CD4-positive, alpha-beta memory T cell (primary cell): ENCODE measurements around the gene PCDHA7. TPM values are rescaled to one million over a fixed set of nuclear protein-coding genes. Genes with fewer than 3 reads are reported as not detected.

ENCODE experiments used
- CTCF ChIA-PET: fragments of 350-600 bp; sonication (Branson Sonifier 250); formaldehyde crosslinking; loops from one replicate; lab custom pipeline; 2021; ENCODE audit warnings: inconsistent platforms; ENCODE audit not compliant: partially characterized antibody; lab: Charles Lee
- POLR2A ChIA-PET: fragments of 350-600 bp; sonication (Branson Sonifier 250); formaldehyde crosslinking; loops from one replicate; lab custom pipeline; 2021; ENCODE audit not compliant: partially characterized antibody; lab: Charles Lee
- DNase-seq, 5 donors: peaks; one replicate each; pipeline versions ENCODE4 v3.0.0 to v3.0.0-alpha.2; 2020 to 2022; ENCODE audit warnings: mixed read lengths in 1 of 5
- H3K27ac ChIP-seq: one replicate; pipeline ENCODE4 v1.7.0; 2013; ENCODE audit warnings: low read depth, low read length
- H3K27me3 ChIP-seq: 2 replicates; pipeline ENCODE4 v1.7.0; 2013; ENCODE audit warnings: mild to moderate bottlenecking, low read length, moderate library complexity; ENCODE audit not compliant: insufficient read depth
- H3K36me3 ChIP-seq: 2 replicates; pipeline ENCODE4 v1.7.0; 2013; ENCODE audit warnings: mild to moderate bottlenecking, low read length, moderate library complexity; ENCODE audit not compliant: insufficient read depth
- H3K4me1 ChIP-seq: 2 replicates; pipeline ENCODE4 v1.7.0; 2013; ENCODE audit warnings: mild to moderate bottlenecking, low read length, moderate library complexity; ENCODE audit not compliant: insufficient read depth
- H3K4me3 ChIP-seq, 2 donors: one replicate each; pipeline ENCODE4 v1.7.0; 2013; ENCODE audit warnings: low read length in 2 of 2, mild to moderate bottlenecking in 1 of 2
- H3K9me3 ChIP-seq, 2 donors: one replicate each; pipeline ENCODE4 v1.7.0; 2013; ENCODE audit warnings: low read length in 2 of 2, control low read depth in 1 of 2; ENCODE audit not compliant: control insufficient read depth in 1 of 2
- H3K27ac Mint-ChIP-seq, 7 donors: one replicate each; pipeline ENCODE4 v1.8.0; 2020 to 2021; ENCODE audit warnings: mixed read lengths in 7 of 7, mild to moderate bottlenecking in 6 of 7, inconsistent platforms in 3 of 7, moderate library complexity in 3 of 7
- H3K27me3 Mint-ChIP-seq, 2 donors: one replicate each; pipeline ENCODE4 v1.8.0; 2020 to 2021; ENCODE audit warnings: mixed read lengths in 2 of 2
- H3K36me3 Mint-ChIP-seq, 2 donors: one replicate each; pipeline ENCODE4 v1.8.0; 2020 to 2021; ENCODE audit warnings: mixed read lengths in 2 of 2, inconsistent platforms in 1 of 2, mild to moderate bottlenecking in 1 of 2
- H3K4me1 Mint-ChIP-seq, 4 donors: one replicate each; pipeline ENCODE4 v1.8.0; 2020 to 2021; ENCODE audit warnings: mixed read lengths in 4 of 4, mild to moderate bottlenecking in 1 of 4
- H3K4me3 Mint-ChIP-seq, 8 donors: one replicate each; pipeline ENCODE4 v1.8.0; 2020 to 2021; ENCODE audit warnings: mixed read lengths in 8 of 8, mild to moderate bottlenecking in 7 of 8, moderate library complexity in 6 of 8, inconsistent platforms in 3 of 8
- H3K9me3 Mint-ChIP-seq, 8 donors: one replicate each; pipeline ENCODE4 v1.8.0; 2020 to 2021; ENCODE audit warnings: mixed read lengths in 8 of 8, mild to moderate bottlenecking in 5 of 8, inconsistent platforms in 3 of 8, moderate library complexity in 1 of 8
- intact Hi-C: fragments of 100-400 bp; cut with micrococcal nuclease; formaldehyde crosslinking; loops from one replicate; pipeline ENCODE4 v1.15.1; 2023
- polyA plus RNA-seq, 2 donors: library from polyadenylated mRNA; unstranded; fragments of 300-500 nt; fragmentation: Illumina TruSeq; gene quantifications; one replicate each; pipeline ENCODE4 v1.2.3, GENCODE V29; 2021
- total RNA-seq, 2 experiments: library from RNA; stranded (reverse); gene quantifications; one replicate each; pipeline ENCODE4 v1.2.3, GENCODE V29; 2021

Gene PCDHA7
- total and polyA plus RNA-seq, 4 experiments from 2014 or later: not detected

DNA sequence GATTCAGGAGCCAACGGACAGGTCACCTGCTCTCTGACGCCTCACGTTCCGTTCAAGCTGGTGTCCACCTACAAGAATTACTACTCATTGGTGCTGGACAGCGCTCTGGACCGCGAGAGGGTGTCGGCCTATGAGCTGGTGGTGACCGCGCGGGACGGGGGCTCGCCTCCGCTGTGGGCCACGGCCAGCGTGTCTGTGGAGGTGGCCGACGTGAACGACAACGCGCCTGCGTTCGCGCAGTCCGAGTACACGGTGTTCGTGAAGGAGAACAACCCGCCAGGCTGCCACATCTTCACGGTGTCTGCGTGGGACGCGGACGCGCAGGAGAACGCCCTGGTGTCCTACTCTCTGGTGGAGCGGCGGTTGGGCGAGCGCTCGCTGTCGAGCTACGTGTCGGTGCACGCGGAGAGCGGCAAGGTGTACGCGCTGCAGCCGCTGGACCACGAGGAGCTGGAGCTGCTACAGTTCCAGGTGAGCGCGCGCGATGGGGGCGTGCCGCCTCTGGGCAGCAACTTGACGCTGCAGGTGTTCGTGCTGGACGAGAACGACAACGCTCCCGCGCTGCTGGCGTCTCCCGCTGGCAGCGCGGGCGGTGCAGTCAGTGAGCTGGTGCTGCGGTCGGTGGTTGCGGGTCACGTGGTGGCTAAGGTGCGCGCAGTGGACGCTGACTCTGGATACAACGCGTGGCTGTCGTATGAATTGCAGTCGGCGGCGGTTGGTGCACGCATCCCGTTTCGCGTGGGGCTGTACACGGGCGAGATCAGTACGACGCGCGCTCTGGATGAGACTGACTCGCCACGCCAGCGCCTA lies 23.3 kb downstream of the PCDHA7 start:
- H3K27ac Mint-ChIP-seq: peak overlapping the region in 1 of 7 donors; percentile 17
- POLR2A ChIA-PET: no interaction called here
- H3K4me1 Mint-ChIP-seq: no peaks in the 10 kb centered on the region
- no peak for DNase-seq
- peaks cover 7 to 40% (median 21%) of the 10 kb centered on the region in 8 donors for H3K9me3 Mint-ChIP-seq
- no peaks in the 10 kb centered on the region for H3K36me3 Mint-ChIP-seq
- Histone ChIP-seq H3K9me3 (no peaks in the 10 kb centered on the region), H3K36me3 (no peaks in the 10 kb centered on the region), H3K27me3 (no peaks in the 10 kb centered on the region), H3K4me1 (no peaks in the 10 kb centered on the region), H3K4me3 (no peak overlapping the region), H3K27ac (no peak overlapping the region)
- CTCF ChIA-PET: no interaction called here
- H3K27me3 Mint-ChIP-seq: peaks cover 6 to 13% of the 10 kb centered on the region in 2 donors
- no peak overlapping the region for H3K4me3 Mint-ChIP-seq
- intact Hi-C loops: no loop called here

DNA sequence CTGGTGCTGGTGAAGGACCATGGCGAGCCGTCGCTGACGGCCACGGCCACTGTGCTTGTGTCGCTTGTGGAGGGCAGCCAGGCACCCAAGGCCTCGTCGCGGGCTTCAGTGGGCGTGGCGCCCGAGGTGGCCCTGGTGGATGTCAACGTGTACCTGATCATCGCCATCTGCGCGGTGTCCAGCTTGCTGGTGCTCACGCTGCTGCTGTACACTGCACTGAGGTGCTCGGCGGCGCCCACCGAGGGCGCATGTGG lies 23.8 kb downstream of the PCDHA7 start:
- no peaks in the 10 kb centered on the region for H3K4me1 Mint-ChIP-seq
- ChIA-PET CTCF (no interaction called here), POLR2A (no interaction called here)
- Histone ChIP-seq H3K27me3 (no peaks in the 10 kb centered on the region), H3K4me1 (no peaks in the 10 kb centered on the region), H3K27ac (no peak overlapping the region), H3K36me3 (no peaks in the 10 kb centered on the region), H3K4me3 (no peak overlapping the region), H3K9me3 (no peaks in the 10 kb centered on the region)
- H3K27ac Mint-ChIP-seq: peak overlapping the region in 1 of 7 donors; percentile 17
- no peaks in the 10 kb centered on the region for H3K36me3 Mint-ChIP-seq
- no peak for DNase-seq
- peaks cover 7 to 40% (median 21%) of the 10 kb centered on the region in 8 donors for H3K9me3 Mint-ChIP-seq
- H3K4me3 Mint-ChIP-seq: no peak overlapping the region
- intact Hi-C loops: no loop called here
- peaks cover 4 to 13% of the 10 kb centered on the region in 2 donors for H3K27me3 Mint-ChIP-seq

DNA sequence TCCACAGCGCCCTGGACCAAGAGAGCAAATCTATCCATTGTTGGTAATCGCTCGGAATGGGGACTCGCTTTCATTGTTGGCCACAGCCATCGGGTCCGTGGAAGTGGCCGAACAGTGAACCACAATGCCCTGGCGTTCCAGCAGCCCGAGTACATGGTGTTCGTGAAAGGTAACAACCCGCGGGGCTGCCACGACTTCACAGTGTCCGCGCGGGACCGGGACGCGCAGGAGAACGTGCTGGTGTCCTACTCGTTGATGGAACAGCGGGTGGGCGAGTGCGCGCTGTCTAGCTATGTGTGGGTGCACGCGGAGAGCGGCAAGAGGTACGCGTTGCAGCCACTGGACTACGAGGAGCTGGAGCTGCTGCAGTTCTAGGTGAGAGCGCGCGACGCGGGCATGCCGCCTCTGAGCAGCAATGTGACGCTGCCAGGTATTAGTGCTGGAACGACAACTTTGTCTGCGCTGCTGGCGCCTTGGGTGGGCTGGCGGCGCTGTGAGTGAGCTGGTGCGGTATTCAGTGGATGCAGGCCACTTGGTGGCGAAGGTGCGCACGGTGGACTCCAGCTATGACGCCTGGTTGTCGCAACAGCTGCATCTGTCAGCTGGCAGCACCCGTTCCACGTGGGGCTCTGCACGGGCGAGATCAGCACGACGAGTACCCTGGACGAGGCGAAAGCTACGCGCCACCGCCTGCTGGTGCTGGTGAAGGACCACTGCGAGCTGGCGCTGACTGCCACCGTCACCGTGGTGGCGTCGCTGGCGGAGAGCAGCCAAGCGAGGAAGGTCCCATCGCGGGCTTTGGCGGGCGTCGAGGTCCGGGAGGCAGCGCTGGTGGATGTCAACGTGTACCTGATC lies 28.6 kb downstream of the PCDHA7 start:
- no peaks in the 10 kb centered on the region for H3K4me1 Mint-ChIP-seq
- no peaks in the 10 kb centered on the region for H3K36me3 Mint-ChIP-seq
- no peak overlapping the region for H3K4me3 Mint-ChIP-seq
- no peak for DNase-seq
- Histone ChIP-seq H3K4me3 (no peak overlapping the region), H3K27me3 (no peaks in the 10 kb centered on the region), H3K9me3 (no peaks in the 10 kb centered on the region), H3K36me3 (no peaks in the 10 kb centered on the region), H3K4me1 (no peaks in the 10 kb centered on the region), H3K27ac (no peak overlapping the region)
- peaks cover 7 to 9% of the 10 kb centered on the region in 2 donors for H3K27me3 Mint-ChIP-seq
- POLR2A ChIA-PET: no interaction called here
- CTCF ChIA-PET: no interaction called here
- intact Hi-C loops: no loop called here
- no peak overlapping the region for H3K27ac Mint-ChIP-seq
- H3K9me3 Mint-ChIP-seq: peaks cover 0 to 28% (median 17%) of the 10 kb centered on the region in 8 donors

DNA sequence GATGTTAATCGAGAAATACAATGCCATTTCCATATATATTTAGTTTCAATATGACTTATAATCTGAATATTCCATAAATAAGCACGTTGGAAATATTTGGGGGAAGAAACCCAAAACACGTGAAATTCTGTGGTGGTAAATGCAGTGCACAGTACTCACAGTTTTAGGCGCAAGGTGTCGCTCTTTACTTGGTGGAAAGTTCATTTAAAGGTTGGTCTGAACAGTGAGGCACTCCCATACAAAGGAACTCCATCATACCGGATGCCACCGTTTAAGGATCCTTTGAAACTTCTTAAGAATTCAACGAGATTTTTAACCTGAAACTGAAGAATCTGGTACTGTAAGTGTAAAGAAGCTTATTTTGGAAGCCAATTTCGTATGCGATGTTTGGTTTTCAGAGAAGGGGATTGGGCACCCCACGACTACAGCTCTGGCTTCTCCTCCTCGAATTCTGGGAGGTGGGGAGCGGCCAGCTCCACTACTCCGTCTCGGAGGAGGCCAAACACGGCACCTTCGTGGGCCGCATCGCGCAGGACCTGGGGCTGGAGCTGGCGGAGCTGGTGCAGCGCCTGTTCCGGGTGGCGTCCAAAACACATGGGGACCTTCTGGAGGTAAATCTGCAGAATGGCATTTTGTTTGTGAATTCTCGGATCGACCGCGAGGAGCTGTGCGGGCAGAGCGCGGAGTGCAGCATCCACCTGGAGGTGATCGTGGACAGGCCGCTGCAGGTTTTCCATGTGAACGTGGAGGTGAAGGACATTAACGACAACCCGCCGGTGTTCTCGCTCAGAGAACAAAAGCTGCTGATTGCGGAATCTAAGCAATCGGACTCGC lies 34.9 kb downstream of the PCDHA7 start, which contains the start of gene PCDHA11:
PCDHA11 (plus strand) TSS at position 237 of the 834 bp plus-strand sequence; CDS start at position 384, 147 bp downstream.
- no peaks in the 10 kb centered on the region for H3K9me3 ChIP-seq
- POLR2A ChIA-PET: no interaction called here
- Mint-ChIP-seq H3K9me3 (peaks cover 0 to 38% (median 19%) of the 10 kb centered on the region in 8 donors), H3K36me3 (no peaks in the 10 kb centered on the region), H3K27me3 (peaks cover 8 to 13% of the 10 kb centered on the region in 2 donors), H3K27ac (no peak within 1 kb of the TSS), H3K4me3 (peak within 1 kb of the TSS in 2 of 8 donors; percentile 5 to 13), H3K4me1 (peaks cover 0 to 3% (median 0%) of the 10 kb centered on the region in 4 donors)
- no peaks in the 10 kb centered on the region for H3K27me3 ChIP-seq
- no peak within 1 kb of the TSS for H3K4me3 ChIP-seq
- no peaks in the 10 kb centered on the region for H3K4me1 ChIP-seq
- intact Hi-C loops: no loop called here
- CTCF ChIA-PET: no interaction called here
- H3K27ac ChIP-seq: no peak within 1 kb of the TSS
- no peaks in the 10 kb centered on the region for H3K36me3 ChIP-seq
- DNase-seq: no peak

DNA sequence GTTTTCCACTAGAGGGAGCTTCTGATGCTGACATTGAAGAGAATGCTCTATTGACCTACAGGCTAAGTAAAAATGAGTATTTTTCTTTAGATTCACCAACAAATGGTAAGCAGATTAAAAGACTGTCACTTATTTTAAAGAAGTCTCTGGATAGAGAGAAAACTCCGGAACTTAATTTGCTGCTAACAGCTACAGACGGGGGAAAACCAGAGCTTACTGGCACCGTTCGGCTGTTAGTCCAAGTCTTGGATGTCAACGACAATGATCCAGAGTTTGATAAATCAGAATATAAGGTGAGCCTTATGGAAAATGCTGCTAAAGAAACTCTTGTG lies 35.5 kb downstream of the PCDHA7 start:
- H3K27me3 ChIP-seq: no peaks in the 10 kb centered on the region
- H3K4me3 Mint-ChIP-seq: no peak overlapping the region
- DNase-seq: no peak
- H3K9me3 Mint-ChIP-seq: peaks cover 3 to 40% (median 21%) of the 10 kb centered on the region in 8 donors
- no peaks in the 10 kb centered on the region for H3K36me3 ChIP-seq
- no peaks in the 10 kb centered on the region for H3K4me1 ChIP-seq
- CTCF ChIA-PET: no interaction called here
- H3K27ac Mint-ChIP-seq: no peak overlapping the region
- no peaks in the 10 kb centered on the region for H3K9me3 ChIP-seq
- POLR2A ChIA-PET: interaction anchor here (0.6 kb wide), 1 partner anchor 10 kb away, joined by 3 read pairs; no protein-coding TSS in a partner anchor
- H3K27ac ChIP-seq: no peak overlapping the region
- peaks cover 11 to 17% of the 10 kb centered on the region in 2 donors for H3K27me3 Mint-ChIP-seq
- intact Hi-C loops: no loop called here
- H3K36me3 Mint-ChIP-seq: no peaks in the 10 kb centered on the region
- H3K4me3 ChIP-seq: no peak overlapping the region
- peaks cover 0 to 3% (median 0%) of the 10 kb centered on the region in 4 donors for H3K4me1 Mint-ChIP-seq

DNA sequence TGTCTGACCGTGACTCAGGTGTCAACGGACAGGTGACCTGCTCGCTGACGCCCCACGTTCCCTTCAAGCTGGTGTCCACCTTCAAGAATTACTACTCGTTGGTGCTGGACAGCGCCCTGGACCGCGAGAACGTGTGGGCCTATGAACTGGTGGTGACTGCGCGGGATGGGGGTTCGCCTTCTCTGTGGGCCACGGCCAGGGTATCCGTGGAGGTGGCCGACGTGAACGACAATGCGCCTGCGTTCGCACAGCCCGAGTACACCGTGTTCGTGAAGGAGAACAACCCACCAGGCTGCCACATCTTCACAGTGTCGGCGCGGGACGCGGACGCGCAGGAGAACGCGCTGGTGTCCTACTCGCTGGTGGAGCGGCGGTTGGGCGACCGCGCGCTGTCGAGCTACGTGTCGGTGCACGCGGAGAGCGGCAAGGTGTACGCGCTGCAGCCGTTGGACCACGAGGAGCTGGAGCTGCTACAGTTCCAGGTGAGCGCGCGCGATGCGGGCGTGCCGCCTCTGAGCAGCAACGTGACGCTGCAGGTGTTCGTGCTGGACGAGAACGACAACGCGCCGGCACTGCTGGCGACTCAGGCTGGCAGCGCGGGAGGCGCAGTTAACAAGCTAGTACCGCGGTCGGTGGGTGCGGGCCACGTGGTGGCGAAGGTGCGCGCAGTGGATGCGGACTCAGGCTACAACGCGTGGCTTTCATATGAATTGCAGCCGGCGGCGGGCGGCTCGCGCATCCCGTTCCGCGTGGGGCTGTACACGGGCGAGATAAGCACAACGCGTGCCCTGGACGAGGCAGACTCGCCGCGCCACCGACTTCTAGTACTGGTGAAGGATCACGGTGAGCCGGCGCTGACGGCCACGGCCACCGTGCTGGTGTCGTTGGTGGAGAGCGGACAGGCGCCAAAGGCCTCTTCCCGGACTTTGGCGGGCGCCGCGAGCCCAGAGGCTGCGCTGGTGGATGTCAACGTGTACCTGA lies 36.4 kb downstream of the PCDHA7 start:
- Histone ChIP-seq H3K27ac (no peak overlapping the region), H3K4me1 (no peaks in the 10 kb centered on the region), H3K27me3 (no peaks in the 10 kb centered on the region), H3K4me3 (no peak overlapping the region), H3K36me3 (no peaks in the 10 kb centered on the region), H3K9me3 (no peaks in the 10 kb centered on the region)
- Mint-ChIP-seq H3K9me3 (peaks cover 3 to 47% (median 27%) of the 10 kb centered on the region in 8 donors), H3K27me3 (peaks cover 11 to 17% of the 10 kb centered on the region in 2 donors), H3K27ac (no peak overlapping the region), H3K4me1 (peaks cover 0 to 3% (median 0%) of the 10 kb centered on the region in 4 donors), H3K4me3 (no peak overlapping the region), H3K36me3 (no peaks in the 10 kb centered on the region)
- POLR2A ChIA-PET: interaction anchor here (0.6 kb wide), 1 partner anchor 11 kb away, joined by 3 read pairs; no protein-coding TSS in a partner anchor
- CTCF ChIA-PET: no interaction called here
- intact Hi-C loops: no loop called here
- no peak for DNase-seq
